Endothelial cell of umbilical vein (primary cell): Measurements from ENCODE around the gene PLEKHM2.

Experiments used
- EZH2 ChIP-seq: IDR thresholded peaks from 2 replicates; pipeline ENCODE4 v1.6.1; 2012; ENCODE audit warnings: borderline replicate concordance, low read depth, mild to moderate bottlenecking, moderate library complexity, low read length, inconsistent platforms; ENCODE audit not compliant: severe bottlenecking
- FOS ChIP-seq: IDR thresholded peaks from 2 replicates; pipeline ENCODE4 v1.6.1; 2011; ENCODE audit warnings: mild to moderate bottlenecking, low read length, moderate library complexity, borderline replicate concordance; ENCODE audit not compliant: insufficient read depth
- MYC ChIP-seq: IDR thresholded peaks from one replicate; pipeline ENCODE4 v1.6.1; 2011; ENCODE audit warnings: mild to moderate bottlenecking, low read depth, low read length
- POLR2A ChIP-seq: IDR thresholded peaks from 2 replicates; pipeline ENCODE4 v1.6.1; 2012; ENCODE audit warnings: low read depth, mild to moderate bottlenecking, control low read depth, low read length
- POLR2AphosphoS5 ChIP-seq: IDR thresholded peaks from 2 replicates; pipeline ENCODE4 v1.6.1; 2012; ENCODE audit warnings: low read depth, mild to moderate bottlenecking, control low read depth, low read length, moderate library complexity; ENCODE audit not compliant: insufficient read depth
- TF ChIP-seq, protein P1 (sequence below), 2 donors: IDR thresholded peaks; 1 replicate in 1 of 2; 2 replicates in 1 of 2; pipeline ENCODE4 v1.5.1; 2011; ENCODE audit warnings: low read length in 2 of 2, mild to moderate bottlenecking in 2 of 2, moderate library complexity in 2 of 2, control low read depth in 1 of 2, inconsistent platforms in 1 of 2, low read depth in 1 of 2; ENCODE audit not compliant: insufficient read depth in 1 of 2; ENCODE audit errors: extremely low read depth in 1 of 2

DNA sequence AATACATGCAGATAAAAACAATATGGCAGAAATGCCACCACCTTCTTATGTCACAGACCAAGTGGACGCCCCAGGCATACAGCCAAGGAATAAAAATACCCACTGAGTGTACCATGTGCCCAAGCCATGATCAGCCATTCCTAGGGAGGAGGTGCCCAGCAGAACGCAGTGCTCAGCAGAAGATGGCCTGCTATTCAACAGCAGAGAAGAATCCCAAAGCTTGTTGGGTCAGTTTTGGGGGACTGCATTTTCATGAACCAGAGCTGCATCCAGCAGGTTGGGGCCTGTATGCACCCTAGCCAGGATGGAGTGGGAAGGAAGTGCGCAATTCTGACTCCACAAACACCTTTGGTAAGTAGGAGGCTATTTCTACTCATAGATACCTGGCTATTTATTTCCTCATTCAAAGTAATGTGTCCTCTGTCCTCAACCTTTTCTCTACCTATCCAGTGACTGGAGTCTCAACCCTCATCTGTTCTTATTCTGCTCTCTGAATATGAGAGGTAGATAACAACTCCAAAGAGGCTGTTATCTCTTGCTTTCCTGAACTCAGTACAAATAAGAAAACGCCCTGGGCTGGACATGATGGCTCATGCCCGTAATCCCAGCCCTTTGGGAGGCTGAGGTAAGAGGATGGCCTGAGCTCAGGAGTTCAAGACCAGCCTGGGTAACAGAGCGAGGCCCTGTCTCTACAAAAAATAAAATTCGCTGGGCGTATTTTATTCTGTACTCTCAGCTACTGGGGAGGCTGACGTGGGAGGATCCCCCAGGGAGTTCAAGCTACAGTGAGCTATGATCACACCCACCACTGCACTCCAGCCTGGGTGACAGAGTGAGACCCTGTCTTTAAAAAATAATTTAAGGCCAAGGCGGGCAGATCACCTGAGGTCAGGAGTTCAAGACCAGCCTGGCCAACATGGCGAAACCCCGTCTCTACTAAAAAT lies 2.5 kb upstream of the PLEKHM2 start:
- TF ChIP-seq MYC (no peak), POLR2AphosphoS5 (no peak), EZH2 (no peak), POLR2A (no peak), FOS (no peak)
- TF ChIP-seq, protein P1, sequence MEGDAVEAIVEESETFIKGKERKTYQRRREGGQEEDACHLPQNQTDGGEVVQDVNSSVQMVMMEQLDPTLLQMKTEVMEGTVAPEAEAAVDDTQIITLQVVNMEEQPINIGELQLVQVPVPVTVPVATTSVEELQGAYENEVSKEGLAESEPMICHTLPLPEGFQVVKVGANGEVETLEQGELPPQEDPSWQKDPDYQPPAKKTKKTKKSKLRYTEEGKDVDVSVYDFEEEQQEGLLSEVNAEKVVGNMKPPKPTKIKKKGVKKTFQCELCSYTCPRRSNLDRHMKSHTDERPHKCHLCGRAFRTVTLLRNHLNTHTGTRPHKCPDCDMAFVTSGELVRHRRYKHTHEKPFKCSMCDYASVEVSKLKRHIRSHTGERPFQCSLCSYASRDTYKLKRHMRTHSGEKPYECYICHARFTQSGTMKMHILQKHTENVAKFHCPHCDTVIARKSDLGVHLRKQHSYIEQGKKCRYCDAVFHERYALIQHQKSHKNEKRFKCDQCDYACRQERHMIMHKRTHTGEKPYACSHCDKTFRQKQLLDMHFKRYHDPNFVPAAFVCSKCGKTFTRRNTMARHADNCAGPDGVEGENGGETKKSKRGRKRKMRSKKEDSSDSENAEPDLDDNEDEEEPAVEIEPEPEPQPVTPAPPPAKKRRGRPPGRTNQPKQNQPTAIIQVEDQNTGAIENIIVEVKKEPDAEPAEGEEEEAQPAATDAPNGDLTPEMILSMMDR (IDR thresholded peaks at IDR 0.05; ENCODE audit: extremely low read depth in 1 of 2, insufficient read depth in 1 of 2, low read depth in 1 of 2, low read length in 2 of 2): no peak
